HG02885 (cell line): Measurements from ENCODE around the gene SOX30.
"Not testable (repeated sequence)": the region's sequence is repeated elsewhere in the genome, so short reads cannot be mapped to it uniquely, and the experiment has no call there.

Experiments used
- ATAC-seq: cut with Tn5 transposase; IDR thresholded peaks from one replicate; pipeline ENCODE4 v1.9.1; 2021; ENCODE audit warnings: mild to moderate bottlenecking; ENCODE audit not compliant: unreplicated experiment, poor library complexity

SOX30 gene

DNA sequence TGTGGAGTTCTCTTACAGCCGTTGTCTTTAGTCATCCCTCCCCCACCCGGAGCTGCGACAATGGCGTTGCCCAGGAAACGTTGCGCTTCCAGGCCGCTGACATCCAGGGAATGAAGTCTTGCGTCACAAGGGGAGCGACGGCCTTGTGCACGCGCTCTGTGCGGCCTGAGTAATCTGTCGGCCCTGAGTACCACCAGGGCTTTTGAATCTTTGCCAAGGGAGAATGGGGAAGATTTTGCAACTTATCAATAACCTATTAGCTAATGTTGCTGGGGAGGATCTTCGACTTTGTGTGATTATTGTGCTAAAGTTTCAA is at the start of gene SOX30:
SOX30 (minus strand) TSS at position 62 of the 316 bp plus-strand sequence. CDS start 360 bp downstream, outside the sequence.
- ATAC-seq = no peak

DNA sequence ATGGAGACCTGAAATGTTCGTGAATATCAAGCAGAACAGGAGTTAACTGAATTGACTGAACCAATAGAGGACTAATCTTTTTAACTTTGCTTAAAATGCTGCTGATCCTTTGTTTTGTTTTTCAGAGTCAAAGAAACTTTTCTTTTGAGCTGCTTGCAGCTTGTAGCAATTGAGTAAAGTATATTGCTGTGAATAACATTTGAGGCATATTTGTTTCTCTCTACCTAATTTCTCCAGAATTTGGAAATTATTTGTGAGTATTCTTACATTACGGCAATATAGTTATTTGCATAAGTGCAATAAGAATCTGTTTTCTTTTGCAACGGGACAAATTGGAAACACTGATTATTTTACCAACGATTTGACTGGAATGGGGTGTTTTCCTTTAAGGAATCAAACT is 46.4 kb upstream of the SOX30 start:
- not testable (repeated sequence) for ATAC-seq

DNA sequence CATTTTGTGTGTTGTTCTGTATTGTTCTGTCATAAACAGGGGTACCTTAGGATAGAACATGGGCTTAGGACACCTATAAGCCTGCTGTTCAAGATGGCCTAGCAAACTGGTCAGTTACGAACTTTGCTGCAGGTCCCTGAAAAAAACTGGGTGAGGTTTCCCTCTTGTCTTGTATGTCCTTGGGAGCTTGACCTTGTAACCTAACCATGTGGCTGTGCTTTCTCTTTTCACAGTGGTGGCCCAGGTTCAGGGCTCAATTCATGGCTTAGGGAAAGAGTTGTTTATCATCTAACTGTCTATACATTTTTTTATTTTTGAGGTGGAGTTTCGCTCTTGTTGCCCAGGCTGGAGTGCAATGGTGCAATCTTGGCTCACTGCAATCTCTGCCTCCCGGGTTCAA is 43.9 kb upstream of the SOX30 start:
- not testable (repeated sequence) for ATAC-seq

DNA sequence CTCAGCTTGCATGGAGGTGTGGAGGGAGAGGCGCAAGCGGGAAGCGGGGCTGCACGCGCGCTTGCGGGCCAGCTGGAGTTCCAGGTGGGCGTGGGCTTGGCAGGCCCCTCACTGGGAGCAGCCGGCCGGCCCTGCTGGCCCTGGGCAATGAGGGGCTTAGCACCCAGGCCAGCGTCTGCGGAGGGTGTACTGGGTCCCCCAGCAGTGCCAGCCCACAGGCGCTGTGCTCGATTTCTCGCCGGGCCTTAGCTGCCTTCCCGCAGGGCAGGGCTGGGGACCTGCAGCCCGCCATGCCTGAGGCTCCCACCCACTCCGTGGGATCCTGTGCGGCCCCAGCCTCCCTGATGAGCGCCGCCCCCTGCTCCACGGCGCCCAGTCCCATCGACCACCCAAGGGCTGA is 41.6 kb upstream of the SOX30 start:
- not testable (repeated sequence) for ATAC-seq

DNA sequence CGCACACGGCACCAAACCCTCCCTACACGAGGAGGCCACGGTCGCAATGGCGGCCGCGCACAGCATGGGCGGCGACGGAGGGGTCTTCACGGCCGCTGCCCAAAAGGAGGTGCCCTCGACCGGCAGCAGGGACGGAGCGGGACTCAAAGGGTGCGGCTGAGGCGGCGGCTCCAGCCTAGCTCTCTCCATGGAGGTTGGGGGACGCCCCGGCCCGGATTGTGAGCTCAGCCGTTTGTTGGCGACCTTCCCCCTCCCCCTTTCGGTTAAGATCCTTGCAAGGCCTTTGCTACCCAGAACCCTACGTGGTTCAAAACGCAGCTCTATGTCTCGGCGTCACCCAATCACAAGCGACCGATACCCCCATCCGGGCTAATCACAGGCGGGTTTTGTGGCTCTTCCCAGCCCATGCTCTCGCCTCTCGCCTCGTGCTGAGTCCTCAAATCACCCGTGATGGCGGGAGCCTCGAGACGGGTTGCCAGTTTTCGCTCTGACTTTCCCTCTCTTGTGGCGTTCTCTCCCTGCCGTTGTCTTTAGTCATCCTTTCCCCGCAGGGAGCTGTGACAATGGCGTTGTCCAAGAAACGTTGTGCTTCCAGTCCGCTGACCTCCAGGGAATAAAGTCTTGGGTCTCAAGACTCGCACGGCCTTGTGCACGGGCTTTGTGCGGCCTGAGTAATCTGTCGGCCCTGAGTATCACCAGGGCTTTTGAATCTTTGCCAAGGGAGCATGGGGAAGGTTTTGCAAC is 38.6 kb upstream of the SOX30 start:
- ATAC-seq = no peak

DNA sequence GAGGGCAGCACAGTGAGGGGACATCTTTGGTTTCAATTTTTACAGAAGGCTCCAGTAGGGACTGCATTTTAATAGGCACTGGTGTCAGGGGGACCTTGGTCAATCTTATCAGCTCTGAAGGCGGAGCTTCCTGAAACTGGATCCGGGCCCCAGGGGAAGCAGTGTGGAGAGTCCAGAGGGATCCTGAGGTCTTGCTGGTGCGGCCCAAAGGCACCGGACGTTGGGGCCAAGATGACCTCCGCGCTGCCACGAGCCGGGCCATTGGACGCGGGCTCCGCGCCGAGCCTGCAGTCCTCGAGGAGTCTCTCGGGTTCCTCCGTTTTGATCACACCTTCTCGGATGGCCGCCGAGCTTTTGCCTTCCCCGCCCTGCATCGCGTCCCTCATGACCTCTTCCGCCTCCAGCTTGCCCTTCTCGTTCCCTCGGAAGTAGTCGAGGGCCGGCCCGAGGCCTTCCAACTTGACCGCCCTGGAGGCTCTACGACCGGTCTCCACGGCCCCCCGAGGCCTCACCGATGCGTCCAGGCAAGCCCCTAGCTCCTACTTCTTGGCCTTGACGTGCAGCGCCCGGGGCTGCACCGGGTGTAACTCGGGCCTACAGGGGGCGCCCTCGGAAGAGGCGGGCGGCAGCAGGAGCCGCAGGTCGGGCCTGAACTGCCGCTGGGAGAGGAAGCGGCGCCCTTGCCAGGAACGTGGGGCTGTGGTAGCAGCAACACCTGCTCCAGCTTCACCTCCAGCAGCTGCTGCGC is 37.9 kb upstream of the SOX30 start:
- ATAC-seq = peak; percentile 76

DNA sequence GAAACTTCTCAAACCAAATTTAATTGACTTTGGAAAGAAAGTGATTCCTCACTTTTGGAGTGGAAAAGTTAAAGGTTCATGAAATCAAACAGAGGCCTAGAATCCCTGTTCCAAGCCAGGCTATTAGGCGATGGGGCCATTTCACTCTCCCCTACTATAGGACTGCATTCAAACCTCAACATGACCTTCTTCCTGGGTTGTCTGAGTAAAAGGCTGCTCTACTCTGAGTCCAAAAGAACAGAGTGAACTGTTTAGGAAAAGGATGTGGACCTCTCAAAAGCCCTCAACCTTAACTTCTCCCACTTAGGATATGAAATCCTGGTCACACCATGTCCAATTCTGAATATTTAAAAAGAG is 34.9 kb upstream of the SOX30 start:
- ATAC-seq = no peak

DNA sequence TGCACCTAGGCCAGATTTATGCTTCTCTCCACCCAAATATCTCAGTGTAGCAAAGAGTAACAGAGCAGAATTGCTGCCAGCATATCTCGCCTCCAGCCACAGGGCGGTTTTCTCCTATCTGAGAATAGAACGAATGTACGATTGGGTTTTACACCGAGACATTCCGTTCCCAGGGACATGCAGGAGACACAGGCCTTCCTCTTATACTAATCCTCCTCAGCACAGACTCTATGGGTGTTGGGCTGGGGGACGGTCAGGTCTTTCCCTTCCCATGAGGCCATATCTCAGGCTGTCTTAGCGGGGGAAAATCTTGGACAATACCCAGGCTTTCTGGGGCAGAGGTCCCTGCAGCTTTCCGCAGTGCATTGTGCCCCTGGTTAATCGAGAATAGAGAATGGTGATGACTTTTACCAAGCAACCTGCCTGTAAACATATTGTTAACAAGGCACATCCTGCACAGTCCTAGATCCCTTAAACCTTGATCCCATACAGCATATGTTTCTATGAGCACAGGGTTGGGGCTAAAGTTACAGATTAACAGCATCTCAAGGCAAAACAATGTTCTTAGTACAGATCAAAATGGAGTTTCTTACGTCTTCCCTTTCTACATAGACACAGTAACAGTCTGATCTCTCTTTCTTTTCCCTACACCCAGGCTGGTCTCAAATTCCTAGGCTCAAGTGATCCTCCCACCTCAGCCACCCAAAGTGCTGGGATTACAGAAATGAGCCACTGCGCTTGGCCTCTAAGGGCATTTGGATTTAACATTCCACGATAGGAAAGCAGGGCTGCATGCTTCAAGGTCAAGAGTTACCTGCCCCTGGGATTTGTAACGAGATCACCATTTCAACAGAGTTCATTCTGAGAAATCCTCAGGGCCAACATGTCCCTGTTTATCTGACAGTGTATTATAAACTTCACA is 34.3 kb upstream of the SOX30 start:
- not testable (repeated sequence) for ATAC-seq

DNA sequence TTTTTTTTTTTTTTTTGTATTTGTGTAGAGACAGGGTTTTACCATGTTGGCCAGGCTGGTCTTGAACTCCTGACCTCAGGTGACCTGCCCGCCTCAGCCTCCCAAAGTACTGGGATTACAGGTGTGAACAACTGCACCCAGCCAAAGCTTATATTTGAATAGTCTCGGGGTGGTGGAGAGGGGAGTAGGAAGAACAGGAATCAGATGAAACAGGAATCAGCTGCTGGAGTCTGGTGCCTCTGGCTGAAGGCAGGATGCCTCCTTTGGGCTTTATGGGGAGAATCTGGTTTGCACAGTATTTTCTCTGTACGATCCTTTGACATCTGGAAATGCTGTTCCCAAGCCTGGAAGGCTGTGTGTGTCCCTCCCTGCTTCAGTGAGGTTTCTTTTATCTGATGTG is 30.0 kb upstream of the SOX30 start:
- ATAC-seq = no peak

DNA sequence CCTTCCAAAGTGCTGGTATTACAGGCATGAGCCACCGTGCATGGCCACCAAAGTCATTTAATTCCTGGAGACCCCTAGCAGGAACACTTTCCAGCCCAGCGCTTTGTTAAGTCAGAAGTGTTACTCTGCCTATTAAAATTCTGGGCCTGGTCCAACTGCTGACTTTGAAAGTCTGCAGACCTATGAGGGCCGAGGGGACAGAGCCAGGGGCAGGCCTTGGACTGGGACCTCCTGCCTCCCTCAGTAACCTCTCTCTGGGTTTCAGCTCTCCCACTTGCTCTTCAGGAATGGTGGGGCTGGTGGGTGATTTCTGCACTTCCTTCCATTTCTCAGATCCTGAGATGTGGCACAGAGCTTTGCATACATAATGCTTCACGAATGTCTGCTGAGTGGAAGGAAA is 28.8 kb upstream of the SOX30 start:
- no peak for ATAC-seq

DNA sequence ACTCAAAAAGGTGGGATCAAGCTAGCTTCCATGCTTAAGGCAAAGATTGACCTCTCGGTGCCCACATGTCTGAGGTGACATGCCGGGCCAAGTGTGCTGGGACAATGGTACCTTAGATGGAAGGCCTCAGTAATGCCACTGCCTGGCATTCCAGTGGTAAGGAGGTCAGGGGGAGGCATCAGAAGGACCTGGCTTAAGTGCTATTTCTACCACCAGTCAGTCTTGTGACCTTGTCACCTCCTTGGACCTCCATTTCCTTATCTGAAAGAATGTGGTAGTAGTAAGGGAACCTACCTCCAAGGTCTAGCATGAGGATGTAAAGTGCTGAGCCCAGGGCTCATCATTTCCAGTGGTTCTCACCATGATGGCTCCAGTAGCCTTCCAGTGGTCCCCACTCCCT is 28.0 kb upstream of the SOX30 start:
- no peak for ATAC-seq

DNA sequence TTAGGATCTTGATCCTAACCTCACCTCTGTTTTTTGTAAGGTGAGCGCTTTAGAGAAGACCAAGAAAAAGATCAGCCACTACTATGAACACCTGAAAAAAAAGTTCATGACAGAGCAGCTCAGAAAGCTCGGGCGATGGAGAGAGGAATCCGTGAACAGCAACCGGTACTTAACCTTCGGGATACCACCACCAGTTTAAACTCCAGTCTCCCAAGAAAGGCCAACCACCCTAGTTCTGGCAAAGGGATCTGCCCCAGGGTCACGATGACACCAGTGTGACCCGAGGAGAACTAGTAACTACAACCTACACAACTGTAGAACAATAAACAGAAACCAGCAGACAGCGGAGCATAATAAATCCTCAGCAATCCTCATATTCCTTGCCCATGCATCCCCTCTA is 27.6 kb upstream of the SOX30 start:
- ATAC-seq = no peak

DNA sequence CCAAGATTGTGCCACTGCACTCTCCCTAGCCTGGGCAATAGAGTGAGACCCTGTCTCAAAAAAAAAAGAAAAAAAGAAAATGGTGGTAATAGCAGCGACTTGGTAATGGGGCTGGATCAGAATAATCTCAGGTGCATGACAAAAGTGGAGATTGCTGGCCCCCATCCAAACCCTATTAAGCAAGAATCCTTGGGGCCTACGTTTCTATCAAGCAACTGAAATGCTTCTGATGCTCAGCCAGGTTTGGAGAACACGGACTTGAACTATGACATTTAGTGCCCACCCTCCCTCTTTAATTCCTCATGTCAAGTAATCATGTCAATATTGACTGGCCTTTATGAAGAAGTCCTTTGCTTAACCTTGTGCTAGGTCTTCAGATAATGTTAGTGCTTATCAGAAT is 25.7 kb upstream of the SOX30 start:
- ATAC-seq = no peak

DNA sequence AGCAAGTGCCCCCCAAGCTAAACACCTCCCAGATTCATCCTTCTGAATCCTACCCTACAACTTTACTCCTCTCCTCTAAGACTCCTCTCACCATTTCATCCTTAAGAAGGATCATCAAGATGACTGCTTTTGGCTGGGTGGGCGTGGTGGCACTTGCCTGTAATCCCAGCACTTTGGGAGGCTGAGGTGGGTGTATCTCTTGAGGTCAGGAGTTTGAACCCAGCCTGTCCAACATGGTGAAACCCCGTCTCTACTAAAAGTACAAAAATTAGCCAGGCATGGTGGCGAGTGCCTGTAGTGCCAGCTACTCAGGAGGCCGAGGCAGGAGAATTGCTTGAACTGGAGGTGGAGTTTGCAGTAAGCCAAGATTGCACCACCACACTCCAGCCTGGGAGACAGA is 22.1 kb upstream of the SOX30 start:
- ATAC-seq = not testable (repeated sequence)

DNA sequence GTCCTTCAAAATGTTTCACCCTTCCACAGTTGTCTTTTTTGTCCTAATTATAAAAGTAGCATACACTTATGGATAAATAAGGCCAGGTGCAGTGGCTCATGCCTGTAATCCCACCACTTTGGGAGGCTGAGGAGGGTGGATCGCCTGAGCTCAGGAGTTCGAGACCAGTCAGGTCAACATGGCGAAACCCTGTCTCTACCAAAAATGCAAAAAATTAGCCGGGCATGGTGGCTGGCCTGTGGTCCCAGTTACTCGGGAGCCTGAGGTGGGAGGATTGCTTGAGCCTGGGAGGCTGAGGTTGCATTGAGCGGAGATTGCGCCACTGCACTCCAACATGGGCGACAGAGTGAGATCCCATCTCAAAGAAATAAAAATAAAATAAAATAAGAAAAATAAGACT is 20.7 kb upstream of the SOX30 start:
- ATAC-seq = no peak

DNA sequence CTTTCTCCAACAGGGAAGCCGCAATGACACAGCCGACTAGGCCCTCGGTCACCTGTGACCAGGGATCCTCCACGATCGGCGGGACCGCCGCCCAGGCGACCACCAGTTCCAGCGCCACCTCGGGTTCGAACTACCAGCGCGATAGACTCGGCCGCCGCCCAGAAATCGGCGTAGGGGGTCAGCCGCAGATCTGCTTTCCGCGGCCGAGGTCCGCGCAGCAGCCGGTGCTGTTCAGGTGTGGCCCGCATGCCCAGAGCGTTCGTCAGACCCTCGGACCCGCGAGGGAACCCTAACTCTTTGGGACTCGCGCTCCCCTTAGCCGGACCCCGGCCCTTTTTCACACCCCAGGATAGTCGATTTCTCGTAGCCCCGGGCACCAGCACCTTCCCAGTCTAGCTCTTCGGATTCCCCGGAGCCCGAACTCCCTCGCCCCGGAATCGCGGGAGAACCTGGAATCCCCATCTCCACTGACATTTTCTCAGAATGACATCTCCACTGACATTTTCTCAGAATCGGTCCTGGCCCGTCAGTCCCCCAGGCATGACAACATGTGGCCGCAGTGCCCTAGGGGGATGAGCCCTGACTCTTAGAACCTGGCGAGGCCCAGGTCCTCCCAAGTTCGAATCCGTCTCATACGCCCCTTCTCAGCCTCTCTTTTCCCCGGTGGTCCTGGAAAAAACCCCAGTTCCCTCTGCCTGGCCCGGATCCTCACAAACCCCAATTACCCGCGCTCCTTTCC is 19.5 kb upstream of the SOX30 start:
- ATAC-seq = peak; percentile 5

DNA sequence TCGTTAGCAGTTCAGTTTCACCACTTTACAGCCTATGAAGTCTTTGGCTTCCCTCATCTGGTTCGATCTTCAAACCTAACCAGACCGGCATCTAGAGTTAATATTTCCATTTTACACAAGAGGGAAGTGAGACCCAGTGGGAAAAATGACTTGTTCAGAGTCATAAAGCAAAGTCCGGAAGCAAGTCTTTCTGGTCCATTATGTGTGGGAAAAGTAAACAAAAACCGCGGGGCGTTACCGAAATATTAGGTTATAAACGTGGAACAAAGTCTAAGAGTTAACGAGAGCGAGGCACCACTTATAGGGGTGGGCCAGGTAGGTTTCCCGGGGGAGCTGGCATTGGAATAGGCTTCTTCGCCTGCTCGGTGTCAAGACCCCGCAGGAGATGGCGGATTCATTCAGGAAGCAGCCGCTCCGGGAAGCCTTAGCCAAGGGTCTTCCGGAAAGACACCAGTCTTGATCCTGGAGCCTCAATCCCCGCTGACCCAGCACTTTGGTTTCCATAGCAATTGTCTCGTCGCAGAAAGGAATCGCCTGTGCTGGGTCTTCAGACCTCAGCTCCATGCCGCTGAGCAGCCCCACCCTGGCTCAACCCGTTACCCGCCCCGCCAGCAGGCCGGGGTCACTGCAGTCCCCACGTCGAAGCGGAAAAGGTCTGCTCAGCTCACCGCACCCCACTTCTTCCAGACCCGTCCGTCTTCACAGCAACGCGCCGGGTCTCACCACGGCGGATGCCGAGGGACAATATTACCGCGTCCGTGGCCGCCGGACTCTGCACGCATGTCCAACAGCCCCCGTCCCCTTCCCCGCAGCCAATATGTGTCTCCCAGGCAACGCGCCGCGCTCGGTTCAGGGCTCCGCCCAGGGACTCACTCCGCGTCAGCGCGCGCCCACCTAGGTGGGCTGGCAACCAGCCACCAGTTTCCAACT is 18.7 kb upstream of the SOX30 start, which contains the start of gene C5orf52:
C5orf52 (plus strand) TSS at position 872 of the 930 bp plus-strand sequence. CDS start 82 bp downstream, outside the sequence.
- peak; percentile 46 for ATAC-seq

DNA sequence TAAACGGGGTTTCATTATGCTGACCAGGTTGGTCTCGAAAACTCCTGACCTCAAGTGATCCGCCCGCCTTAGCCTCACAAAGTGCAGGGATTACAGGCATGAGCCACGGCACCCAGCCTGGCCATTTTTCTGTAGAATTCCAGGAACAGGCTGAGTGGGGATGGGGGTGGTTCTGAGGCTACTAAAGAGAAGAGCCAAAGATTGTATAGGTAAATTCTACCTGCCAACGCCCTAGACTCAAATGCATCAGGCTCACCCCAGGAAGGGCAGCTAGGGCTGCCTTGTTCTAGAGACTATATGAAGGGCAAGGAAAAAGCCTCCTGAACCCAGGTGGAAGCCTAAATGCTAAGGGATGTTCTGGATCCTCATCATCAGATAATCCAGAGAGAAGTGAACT is 17.5 kb upstream of the SOX30 start:
- ATAC-seq = no peak

DNA sequence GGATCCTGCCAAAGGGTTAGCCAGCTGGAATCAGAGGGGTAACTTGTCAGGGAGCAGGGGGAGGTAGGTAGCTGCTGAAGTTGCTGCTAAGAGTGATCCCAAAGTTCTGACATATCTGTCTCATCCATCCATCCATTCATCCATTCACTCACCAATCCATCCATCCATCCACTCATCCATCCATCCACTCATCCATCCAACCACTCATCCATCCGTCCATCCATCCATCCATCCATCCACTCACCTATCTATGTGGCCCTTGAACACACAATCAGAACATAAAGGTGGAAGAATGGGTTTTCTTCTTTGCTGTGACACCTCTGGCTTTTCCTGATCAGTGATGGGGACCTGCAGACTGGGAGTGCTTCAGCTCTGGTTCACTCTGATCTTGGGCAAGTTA is 16.1 kb upstream of the SOX30 start:
- ATAC-seq = no peak
